HG02588 (cell line): ENCODE results near the gene TAF11L5.
"Not testable (repeated sequence)": the region's sequence is repeated elsewhere in the genome, so short reads cannot be mapped to it uniquely, and the experiment has no call there.

ENCODE experiments used
- ATAC-seq: cut with Tn5 transposase; IDR thresholded peaks from one replicate; pipeline ENCODE4 v1.9.1; 2021; ENCODE audit warnings: mild to moderate bottlenecking, moderate library complexity; ENCODE audit not compliant: unreplicated experiment

The TAF11L5 gene

DNA sequence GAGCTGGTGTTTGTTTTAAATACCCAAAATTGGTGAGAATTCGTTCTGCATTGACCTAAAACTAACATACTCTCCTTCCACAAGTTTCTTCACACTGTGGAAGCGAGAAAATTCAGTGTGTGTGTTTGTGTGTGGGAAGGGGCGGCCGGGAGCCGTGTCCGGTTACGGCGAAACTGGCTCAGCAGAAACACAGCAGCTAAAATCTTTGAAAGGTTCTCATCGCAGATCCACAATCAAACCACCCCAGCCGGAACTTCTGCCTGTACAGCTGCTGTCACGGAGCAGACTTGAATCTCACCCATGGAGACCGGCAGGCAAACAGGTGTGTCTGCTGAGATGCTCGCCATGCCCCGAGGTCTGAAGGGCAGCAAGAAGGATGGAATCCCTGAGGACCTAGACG is at the start of gene TAF11L5:
Gene TAF11L5 (plus strand): TSS at position 301 of the 400 bp plus-strand sequence.
- ATAC-seq = not testable (repeated sequence)

DNA sequence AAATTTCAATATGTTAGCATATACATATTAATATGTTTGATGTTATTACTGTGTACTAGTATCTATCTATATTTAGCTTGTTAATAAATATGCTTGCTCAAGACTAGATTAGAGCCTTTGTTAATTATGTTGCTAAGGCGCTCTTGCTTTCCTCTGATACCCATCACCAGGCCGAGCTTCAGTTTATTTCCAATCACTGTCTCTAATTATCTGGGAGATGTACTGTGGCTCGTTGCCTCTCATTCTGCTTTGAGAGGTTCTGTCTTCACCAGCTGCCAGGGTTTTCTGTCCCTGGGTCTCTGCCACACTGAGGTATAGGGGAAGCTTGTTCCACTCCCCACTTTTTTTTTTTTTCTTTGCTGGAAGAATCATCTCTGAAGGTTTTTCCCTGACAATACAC is 48.0 kb upstream of the TAF11L5 start:
- no peak for ATAC-seq

DNA sequence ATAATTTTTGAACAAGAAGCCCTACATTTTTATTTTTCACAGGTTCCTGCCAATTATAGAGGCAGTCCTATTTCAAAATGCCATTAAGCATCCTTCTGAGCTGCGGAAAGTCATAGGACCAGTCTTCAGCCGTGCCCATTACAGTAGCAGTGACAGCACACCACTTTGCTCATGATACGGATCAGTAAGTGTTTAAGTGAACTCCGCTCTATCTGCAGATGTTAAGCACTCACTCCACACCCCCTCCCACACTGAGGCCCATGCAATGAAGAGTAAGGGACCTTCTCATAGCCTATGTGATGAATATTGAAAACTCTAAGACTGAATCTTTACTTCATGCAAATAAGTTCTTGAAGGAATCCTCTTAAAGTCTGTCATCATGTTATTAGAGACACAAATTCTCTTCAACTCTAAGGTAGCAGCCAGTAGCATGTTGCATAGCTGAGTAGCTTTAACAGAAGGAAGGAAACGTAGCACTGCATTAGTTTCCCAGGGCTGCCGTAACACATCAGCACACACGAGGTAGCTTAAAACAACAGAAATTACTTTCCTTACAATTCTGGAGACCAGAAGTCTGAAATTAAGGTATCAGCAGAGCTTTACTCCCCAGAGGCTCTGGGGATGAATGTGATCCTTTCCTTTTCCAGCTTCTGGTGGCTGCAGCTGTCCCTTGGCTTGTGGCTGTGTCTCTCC is 47.3 kb upstream of the TAF11L5 start:
- no peak for ATAC-seq

DNA sequence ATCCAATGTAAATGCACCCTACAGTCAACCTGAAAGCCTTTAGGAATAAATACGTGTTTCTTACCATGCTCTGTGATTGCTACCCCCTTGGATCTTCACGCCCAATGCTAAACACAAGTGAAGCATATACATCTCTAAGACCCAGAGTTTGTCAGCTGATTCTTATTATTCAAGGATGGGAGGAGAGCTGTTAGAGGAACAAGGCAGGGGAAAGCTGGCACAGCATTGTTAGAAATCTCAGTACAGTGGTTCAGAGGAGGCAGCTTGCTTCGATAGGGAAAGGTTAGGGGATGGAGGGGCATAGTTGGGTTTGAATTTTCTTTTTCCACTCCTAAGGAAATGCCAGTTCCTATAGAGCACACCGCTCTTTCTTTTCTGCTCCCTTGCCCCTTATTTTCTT is 43.7 kb upstream of the TAF11L5 start:
- no peak for ATAC-seq

DNA sequence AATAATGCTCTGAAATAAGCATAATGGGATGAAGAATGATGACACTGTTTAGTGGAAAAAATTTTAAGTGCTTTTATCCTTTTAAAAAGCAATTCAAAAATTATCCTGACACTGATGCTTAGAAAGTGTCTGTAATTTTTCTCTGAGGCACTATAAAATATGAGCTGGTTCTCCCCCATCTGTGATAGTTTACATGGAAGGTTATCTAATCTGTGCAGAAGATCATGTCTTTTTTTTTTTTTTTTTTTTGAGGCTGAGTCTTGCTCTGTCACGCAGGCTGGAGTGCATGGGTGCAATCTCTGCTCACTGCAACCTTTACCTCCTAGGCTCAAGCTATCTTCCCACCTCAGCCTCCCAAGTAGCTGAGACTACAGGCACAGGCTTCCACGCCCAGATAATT is 42.2 kb upstream of the TAF11L5 start:
- ATAC-seq = no peak

DNA sequence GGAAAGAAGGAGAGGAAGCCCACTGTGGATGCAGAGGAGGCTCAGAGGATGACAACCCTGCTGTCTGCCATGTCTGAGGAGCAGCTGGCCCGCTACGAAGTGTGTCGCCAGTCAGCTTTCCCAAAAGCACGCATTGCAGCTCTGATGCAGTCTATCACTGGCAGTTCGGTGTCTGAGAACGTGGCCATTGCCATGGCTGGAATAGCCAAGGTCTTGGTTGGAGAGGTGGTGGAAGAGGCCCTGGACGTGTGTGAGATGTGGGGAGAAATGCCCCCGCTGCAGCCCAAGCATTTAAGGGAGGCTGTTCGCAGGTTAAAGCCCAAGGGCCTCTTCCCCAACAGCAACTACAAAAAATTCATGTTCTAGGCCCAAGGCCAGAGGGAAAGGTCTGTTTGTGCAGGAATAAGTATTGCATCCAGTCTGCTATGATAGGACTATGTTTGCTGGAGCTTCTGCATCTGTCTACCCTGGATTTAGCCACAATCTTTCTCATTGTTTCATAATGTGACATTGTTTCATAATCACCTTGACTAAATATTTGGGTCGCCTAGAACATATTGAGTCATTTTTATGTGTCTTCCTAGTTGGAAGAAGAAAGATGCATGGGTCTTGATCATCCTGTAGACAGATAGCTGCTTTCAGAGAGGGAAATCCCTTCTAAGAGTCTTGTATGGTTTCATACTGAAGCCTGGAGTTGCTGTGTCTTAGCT is 38.4 kb upstream of the TAF11L5 start:
- ATAC-seq = not testable (repeated sequence)

DNA sequence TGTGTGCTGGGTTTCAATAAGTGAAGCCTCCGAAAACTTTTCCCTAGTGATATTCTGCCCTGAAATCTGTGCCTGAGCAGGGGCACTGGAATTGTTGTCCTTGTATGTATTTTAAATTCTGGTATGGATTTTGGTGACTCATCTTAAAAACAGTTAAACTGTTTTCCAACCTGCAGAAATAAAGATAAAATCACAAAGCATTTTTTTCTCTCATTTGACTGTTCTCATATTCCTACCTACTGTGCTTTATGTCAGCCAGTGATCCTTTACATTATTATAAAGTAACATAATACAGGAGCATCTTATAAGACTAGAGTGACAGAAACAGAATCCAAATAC is 37.9 kb upstream of the TAF11L5 start:
- ATAC-seq = no peak

DNA sequence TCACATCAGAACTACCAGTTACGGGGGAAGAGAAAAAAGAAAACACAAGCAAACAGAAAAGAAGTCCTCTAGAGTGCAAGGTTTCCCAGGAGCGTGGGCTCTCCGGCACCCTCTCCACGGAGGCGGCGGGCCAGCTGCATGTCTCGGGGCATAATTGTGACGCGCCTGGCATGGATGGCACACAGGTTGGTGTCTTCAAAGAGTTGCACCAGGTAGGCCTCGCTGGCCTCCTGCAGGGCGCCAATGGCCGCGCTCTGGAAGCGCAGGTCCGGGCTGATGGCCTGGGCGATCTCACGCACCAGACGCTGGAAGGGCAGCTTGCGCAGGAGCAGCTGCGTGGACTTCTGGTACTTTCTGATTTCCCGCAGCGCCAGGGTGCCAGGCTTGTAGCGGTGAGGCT is 33.8 kb upstream of the TAF11L5 start:
- not testable (repeated sequence) for ATAC-seq

DNA sequence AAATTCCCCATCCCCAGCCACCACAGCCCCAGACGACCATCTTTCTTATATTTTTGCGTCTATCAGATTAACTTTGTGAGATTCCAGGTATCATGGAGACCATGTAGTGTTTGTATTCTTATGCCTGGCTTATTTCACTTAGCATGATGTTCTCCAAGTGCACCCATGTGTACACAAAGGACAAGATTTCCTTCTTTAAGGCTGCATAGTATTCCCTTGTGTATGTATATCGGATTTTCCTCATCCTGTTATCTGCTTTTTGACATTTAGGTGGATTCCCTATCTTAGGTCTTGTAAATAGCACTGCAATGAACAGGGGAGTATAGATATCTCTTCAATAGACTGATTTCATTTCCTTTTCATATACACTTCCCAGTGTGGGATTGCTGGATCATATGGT is 32.3 kb upstream of the TAF11L5 start:
- ATAC-seq = no peak

DNA sequence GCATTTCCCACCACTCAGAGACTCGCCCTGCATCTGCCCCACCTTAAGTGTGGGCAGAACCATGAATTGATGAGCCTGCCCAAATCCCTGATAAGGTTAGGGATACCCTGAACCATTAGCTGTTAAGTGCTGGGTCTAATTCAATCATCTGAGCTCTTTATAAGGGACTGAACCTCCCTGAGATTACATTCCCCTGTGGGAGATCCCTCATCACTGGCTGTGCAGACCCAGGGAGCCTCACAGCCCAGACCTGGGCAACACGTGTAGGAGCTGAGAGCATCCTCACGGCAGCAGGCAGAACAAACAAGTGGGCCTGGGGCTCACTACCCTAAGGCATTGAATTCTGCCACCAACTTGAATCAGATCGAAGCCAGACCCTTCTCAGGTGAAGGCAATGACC is 27.6 kb upstream of the TAF11L5 start:
- ATAC-seq = no peak

DNA sequence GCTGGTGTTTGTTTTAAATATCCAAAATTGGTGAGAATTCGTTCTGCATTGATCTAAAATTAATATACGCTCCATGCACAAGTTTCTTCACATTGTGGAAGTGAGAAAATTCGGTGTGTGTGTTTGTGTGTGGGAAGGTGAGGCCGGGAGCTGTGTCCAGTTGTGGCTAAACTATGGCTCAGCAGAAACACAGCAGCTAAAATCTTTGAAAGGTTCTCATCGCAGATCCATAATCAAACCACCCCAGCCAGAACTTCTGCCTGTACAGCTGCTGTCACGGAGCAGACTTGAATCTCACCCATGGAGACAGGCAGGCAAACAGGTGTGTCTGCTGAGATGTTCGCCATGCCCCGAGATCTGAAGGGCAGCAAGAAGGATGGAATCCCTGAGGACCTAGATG is 27.1 kb upstream of the TAF11L5 start, which contains the start of gene TAF11L2:
Gene TAF11L2 (plus strand): TSS at position 301 of the 400 bp plus-strand sequence.
- ATAC-seq = not testable (repeated sequence)

DNA sequence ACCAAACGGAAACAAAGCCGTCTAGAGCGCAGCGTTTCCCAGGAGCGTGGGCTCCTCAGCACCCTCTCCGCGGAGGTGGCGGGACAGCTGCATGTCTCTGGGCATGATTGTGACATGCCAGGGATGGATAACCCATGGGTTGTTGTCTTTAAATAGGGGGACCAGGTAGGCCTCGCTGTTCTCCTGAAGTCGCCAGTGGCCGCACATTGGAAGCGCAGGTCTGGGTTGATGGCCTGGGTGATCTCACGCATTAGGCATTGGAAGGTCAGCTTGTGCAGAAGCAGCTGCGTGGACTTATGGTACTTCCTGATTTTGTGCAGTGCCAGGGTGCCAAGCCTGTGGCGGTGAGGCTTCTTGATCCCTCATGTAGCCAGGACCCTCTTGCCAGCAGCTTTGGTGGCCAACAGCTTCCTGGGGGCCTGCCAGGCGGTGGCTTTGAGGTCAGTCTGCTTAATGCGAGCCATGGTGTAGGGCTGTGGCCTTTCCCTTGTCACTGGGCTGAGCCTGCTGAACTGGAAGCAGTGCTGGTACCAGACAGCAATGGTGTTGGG is 13.2 kb upstream of the TAF11L5 start:
- no peak for ATAC-seq

DNA sequence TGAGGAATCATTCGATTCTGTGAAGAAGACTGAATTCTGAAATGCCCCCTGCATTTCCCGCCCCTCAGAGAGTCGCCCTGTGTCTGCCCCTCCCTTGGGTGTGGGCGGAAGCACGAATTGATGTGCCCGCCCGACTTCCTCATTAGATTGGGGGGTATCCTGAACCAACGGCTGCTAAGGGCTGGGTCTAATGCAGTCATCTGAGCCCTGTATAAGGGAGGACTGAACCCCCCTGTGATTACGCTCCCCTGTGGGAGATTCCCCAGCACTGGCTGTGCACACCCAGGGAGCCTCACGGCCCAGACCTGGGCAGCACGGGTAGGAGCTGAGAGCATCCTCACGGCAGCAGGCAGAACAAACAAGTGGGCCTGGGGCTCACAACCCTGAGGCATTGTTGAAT is 7.5 kb upstream of the TAF11L5 start:
- not testable (repeated sequence) for ATAC-seq

DNA sequence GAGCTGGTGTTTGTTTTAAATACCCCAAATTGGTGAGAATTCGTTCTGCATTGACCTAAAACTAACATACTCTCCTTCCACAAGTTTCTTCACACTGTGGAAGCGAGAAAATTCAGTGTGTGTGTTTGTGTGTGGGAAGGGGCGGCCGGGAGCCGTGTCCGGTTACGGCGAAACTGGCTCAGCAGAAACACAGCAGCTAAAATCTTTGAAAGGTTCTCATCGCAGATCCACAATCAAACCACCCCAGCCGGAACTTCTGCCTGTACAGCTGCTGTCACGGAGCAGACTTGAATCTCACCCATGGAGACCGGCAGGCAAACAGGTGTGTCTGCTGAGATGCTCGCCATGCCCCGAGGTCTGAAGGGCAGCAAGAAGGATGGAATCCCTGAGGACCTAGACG is 7.0 kb upstream of the TAF11L5 start, which contains the start of gene TAF11L3:
Gene TAF11L3 (plus strand): TSS at position 301 of the 400 bp plus-strand sequence.
- ATAC-seq = not testable (repeated sequence)

DNA sequence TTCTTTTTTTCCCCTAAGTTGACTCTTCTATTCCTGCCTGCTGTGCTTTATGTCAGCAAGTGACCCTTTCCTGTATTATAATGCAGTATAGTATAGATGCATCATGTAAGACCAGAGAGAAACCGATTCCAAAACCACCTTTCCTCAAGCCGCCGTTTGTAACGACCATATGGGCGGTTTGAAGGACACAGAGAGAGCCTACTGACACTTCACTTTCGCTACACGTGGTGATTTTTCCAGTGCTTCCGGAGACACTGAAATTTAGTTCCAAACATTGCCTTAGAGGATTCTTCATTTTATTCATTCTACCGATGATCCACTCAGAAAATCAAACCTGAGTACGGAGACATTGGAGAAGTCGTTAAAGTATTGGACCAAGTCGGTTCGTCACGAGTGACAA is 5.5 kb upstream of the TAF11L5 start:
- ATAC-seq = not testable (repeated sequence)

DNA sequence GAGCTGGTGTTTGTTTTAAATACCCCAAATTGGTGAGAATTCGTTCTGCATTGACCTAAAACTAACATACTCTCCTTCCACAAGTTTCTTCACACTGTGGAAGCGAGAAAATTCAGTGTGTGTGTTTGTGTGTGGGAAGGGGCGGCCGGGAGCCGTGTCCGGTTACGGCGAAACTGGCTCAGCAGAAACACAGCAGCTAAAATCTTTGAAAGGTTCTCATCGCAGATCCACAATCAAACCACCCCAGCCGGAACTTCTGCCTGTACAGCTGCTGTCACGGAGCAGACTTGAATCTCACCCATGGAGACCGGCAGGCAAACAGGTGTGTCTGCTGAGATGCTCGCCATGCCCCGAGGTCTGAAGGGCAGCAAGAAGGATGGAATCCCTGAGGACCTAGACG is 3.5 kb upstream of the TAF11L5 start, which contains the start of gene TAF11L4:
Gene TAF11L4 (plus strand): TSS at position 301 of the 400 bp plus-strand sequence.
- ATAC-seq = not testable (repeated sequence)

DNA sequence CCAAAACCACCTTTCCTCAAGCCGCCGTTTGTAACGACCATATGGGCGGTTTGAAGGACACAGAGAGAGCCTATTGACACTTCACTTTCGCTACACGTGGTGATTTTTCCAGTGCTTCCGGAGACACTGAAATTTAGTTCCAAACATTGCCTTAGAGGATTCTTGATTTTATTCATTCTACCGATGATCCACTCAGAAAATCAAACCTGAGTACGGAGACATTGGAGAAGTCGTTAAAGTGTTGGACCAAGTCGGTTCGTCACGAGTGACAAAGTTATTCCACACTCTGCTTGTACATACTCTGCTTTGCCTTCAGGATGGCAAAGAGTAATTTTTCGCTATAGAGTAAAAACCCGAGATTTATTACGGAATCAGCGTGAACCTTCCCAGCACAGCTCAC is 1.5 kb downstream of the TAF11L5 start:
- ATAC-seq = not testable (repeated sequence)

DNA sequence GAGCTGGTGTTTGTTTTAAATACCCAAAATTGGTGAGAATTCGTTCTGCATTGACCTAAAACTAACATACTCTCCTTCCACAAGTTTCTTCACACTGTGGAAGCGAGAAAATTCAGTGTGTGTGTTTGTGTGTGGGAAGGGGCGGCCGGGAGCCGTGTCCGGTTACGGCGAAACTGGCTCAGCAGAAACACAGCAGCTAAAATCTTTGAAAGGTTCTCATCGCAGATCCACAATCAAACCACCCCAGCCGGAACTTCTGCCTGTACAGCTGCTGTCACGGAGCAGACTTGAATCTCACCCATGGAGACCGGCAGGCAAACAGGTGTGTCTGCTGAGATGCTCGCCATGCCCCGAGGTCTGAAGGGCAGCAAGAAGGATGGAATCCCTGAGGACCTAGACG is 3.3 kb downstream of the TAF11L5 start, which contains the start of gene TAF11L6:
Gene TAF11L6 (plus strand): TSS at position 301 of the 400 bp plus-strand sequence.
- ATAC-seq = not testable (repeated sequence)
